ENCODE data around the gene TMEM258. TPM values are rescaled to one million over a fixed set of nuclear protein-coding genes. Genes with fewer than 3 reads are reported as not detected.

The TMEM258 gene
- total and polyA plus RNA-seq, 2 experiments from 2014 or later: 71.3 to 519 TPM

- TF ChIP-seq, protein P1, sequence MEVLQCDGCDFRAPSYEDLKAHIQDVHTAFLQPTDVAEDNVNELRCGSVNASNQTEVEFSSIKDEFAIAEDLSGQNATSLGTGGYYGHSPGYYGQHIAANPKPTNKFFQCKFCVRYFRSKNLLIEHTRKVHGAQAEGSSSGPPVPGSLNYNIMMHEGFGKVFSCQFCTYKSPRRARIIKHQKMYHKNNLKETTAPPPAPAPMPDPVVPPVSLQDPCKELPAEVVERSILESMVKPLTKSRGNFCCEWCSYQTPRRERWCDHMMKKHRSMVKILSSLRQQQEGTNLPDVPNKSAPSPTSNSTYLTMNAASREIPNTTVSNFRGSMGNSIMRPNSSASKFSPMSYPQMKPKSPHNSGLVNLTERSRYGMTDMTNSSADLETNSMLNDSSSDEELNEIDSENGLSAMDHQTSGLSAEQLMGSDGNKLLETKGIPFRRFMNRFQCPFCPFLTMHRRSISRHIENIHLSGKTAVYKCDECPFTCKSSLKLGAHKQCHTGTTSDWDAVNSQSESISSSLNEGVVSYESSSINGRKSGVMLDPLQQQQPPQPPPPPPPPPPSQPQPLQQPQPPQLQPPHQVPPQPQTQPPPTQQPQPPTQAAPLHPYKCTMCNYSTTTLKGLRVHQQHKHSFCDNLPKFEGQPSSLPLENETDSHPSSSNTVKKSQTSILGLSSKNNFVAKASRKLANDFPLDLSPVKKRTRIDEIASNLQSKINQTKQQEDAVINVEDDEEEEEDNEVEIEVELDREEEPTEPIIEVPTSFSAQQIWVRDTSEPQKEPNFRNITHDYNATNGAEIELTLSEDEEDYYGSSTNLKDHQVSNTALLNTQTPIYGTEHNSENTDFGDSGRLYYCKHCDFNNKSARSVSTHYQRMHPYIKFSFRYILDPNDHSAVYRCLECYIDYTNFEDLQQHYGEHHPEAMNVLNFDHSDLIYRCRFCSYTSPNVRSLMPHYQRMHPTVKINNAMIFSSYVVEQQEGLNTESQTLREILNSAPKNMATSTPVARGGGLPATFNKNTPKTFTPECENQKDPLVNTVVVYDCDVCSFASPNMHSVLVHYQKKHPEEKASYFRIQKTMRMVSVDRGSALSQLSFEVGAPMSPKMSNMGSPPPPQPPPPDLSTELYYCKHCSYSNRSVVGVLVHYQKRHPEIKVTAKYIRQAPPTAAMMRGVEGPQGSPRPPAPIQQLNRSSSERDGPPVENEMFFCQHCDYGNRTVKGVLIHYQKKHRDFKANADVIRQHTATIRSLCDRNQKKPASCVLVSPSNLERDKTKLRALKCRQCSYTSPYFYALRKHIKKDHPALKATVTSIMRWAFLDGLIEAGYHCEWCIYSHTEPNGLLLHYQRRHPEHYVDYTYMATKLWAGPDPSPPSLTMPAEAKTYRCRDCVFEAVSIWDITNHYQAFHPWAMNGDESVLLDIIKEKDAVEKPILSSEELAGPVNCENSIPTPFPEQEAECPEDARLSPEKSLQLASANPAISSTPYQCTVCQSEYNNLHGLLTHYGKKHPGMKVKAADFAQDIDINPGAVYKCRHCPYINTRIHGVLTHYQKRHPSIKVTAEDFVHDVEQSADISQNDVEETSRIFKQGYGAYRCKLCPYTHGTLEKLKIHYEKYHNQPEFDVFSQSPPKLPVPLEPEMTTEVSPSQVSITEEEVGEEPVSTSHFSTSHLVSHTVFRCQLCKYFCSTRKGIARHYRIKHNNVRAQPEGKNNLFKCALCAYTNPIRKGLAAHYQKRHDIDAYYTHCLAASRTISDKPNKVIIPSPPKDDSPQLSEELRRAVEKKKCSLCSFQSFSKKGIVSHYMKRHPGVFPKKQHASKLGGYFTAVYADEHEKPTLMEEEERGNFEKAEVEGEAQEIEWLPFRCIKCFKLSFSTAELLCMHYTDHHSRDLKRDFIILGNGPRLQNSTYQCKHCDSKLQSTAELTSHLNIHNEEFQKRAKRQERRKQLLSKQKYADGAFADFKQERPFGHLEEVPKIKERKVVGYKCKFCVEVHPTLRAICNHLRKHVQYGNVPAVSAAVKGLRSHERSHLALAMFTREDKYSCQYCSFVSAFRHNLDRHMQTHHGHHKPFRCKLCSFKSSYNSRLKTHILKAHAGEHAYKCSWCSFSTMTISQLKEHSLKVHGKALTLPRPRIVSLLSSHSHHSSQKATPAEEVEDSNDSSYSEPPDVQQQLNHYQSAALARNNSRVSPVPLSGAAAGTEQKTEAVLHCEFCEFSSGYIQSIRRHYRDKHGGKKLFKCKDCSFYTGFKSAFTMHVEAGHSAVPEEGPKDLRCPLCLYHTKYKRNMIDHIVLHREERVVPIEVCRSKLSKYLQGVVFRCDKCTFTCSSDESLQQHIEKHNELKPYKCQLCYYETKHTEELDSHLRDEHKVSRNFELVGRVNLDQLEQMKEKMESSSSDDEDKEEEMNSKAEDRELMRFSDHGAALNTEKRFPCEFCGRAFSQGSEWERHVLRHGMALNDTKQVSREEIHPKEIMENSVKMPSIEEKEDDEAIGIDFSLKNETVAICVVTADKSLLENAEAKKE (CRISPR knock-in tag; IDR thresholded peaks at IDR 0.05): no peak
- TF ChIP-seq, protein P2, sequence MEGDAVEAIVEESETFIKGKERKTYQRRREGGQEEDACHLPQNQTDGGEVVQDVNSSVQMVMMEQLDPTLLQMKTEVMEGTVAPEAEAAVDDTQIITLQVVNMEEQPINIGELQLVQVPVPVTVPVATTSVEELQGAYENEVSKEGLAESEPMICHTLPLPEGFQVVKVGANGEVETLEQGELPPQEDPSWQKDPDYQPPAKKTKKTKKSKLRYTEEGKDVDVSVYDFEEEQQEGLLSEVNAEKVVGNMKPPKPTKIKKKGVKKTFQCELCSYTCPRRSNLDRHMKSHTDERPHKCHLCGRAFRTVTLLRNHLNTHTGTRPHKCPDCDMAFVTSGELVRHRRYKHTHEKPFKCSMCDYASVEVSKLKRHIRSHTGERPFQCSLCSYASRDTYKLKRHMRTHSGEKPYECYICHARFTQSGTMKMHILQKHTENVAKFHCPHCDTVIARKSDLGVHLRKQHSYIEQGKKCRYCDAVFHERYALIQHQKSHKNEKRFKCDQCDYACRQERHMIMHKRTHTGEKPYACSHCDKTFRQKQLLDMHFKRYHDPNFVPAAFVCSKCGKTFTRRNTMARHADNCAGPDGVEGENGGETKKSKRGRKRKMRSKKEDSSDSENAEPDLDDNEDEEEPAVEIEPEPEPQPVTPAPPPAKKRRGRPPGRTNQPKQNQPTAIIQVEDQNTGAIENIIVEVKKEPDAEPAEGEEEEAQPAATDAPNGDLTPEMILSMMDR (conservative IDR thresholded peaks at IDR 0.05; ENCODE audit: low read depth in 2 of 2): no peak
- no peak for TF ChIP-seq ZNF114 (CRISPR knock-in tag; IDR thresholded peaks at IDR 0.05)
Measured at GRCh38 chr11:61795459-61795858, 3.1 kb upstream of the TMEM258 start (continued).

GRCh38 chr11:61794579-61794978 lies 2.2 kb upstream of the TMEM258 start:
- Mint-ChIP-seq H3K36me3 (ENCODE audit: low read depth) (peaks cover 67% of the 10 kb centered on the region), H3K27ac (no peak overlapping the region), H3K4me3 (peak overlapping the region; percentile 52)
- TF ChIP-seq ZNF331 (CRISPR knock-in tag; IDR thresholded peaks at IDR 0.05; ENCODE audit: low read depth) (no peak), POLR2AphosphoS5 (IDR thresholded peaks at IDR 0.05; ENCODE audit: low read depth) (no peak), STAT1 (IDR thresholded peaks at IDR 0.05; ENCODE audit: unreplicated experiment) (no peak), CREB1 (CRISPR knock-in tag; IDR thresholded peaks at IDR 0.05; ENCODE audit: low read depth) (no peak), JUNB (IDR thresholded peaks at IDR 0.05; ENCODE audit: unreplicated experiment) (no peak)
- TF ChIP-seq, protein P1 (CRISPR knock-in tag; IDR thresholded peaks at IDR 0.05): no peak

More at GRCh38 chr11:61794579-61794978, 2.2 kb upstream of the TMEM258 start:
- ATAC-seq: no peak
- Histone ChIP-seq H3K36me3 (ENCODE audit: insufficient read depth) (peaks cover 3% of the 10 kb centered on the region; the same call in 1 of the 2 replicates), H3K9me2 (ENCODE audit: insufficient read depth) (no peaks in the 10 kb centered on the region), H3K27me3 (ENCODE audit: insufficient read depth) (no peaks in the 10 kb centered on the region), H3K79me2 (replicated peaks; ENCODE audit: insufficient read depth) (peaks cover 54% of the 10 kb centered on the region), H3F3A (replicated peaks; ENCODE audit: low read depth) (peaks cover 23% of the 10 kb centered on the region; the same call in 1 of the 2 replicates), H2AFZ (no peak overlapping the region), H3K27ac (ENCODE audit: low read depth) (no peak overlapping the region; the same call in 1 of the 2 replicates), H3K4me3 (no peak overlapping the region), H3K4me2 (no peak overlapping the region), H4K20me1 (replicated peaks; ENCODE audit: insufficient read depth) (peaks cover 4% of the 10 kb centered on the region; the same call in 1 of the 2 replicates), H3K4me1 (ENCODE audit: insufficient read depth) (0 out of 2 replicates have a peak, but pooled peaks cover 5% of the 10 kb centered on the region)
- peaks cover 9% of the 10 kb centered on the region for H3K27me3 Mint-ChIP-seq (ENCODE audit: insufficient read depth, low read depth, poor library complexity)
- no peak for DNase-seq (ENCODE audit: low spot score)
- peaks cover 17% of the 10 kb centered on the region for H3K4me1 Mint-ChIP-seq
- no peaks in the 10 kb centered on the region for H3K9me3 Mint-ChIP-seq

All from GM23338 (cell line).